ENCODE results near the gene ITPRIPL2. TPM values are rescaled to one million over a fixed set of nuclear protein-coding genes. Genes with fewer than 3 reads are reported as not detected.

ITPRIPL2 gene
- total and polyA plus RNA-seq, 2 of the 13 experiments (the other 11 are each of a cell fraction or from before 2014, with no cell fraction given) = 5.9 to 12.6 TPM

DNA sequence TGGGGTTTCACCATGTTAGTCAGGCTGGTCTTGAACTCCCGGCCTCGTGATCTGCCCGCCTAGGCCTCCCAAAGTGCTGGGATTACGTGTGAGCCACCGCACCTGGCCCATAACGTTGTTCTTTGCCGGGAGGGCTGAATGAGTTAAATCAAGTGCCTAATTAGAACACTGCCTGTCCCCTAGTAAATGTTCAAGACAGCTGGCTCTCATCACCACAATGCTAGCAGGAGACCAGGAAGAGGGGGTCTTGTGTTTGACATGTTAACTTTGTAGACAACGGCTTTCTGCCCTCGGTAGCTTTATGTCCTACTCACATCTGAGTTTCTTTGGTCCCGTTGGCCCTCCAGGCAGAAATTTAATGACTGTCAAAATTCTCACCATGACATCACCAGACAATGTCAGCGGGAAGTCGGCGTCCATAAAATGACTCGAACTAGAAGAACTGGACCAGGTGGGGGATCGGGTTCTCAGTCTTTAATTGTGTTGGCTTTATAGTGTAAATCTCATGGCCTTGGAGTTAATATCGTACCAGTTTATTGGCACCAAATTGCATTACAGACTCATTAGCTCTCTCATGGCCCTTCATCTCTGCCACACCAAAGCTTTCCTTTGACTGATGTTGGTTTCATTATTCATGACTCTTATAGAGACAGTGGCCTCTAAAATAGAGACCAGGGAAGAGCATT lies 11.4 kb upstream of the ITPRIPL2 start:
- 40% methylated on average over 16 of the region's 16 CpGs for WGBS (ENCODE audit: low lambda C conversion rate)
- peaks cover 2 to 16% of the 10 kb centered on the region in 2 experiments; a peak in 4 of 5 replicates for H3K27me3 ChIP-seq (ENCODE audit: control insufficient read depth in 1 of 2, insufficient read depth in 2 of 2, low read length in 2 of 2)
- ATAC-seq (no peak), DNase-seq (ENCODE audit: low spot score) (no peak), FAIRE-seq (no peak)
- no peak overlapping the region for H3K4me3 ChIP-seq (replicated peaks in 1 of 3; ENCODE audit: insufficient read depth in 1 of 3, low read depth in 2 of 3, low read length in 3 of 3)
- no peaks in the 10 kb centered on the region for H4K20me1 ChIP-seq (ENCODE audit: insufficient read depth, low read length)
- POLR2A ChIA-PET = no interaction called here
- CTCF ChIA-PET (ENCODE audit: low intra/inter-chr PET ratio, low total read pairs) = no interaction called here
- H3K36me3 ChIP-seq (replicated peaks in 1 of 2; ENCODE audit: control insufficient read depth in 1 of 2, insufficient read depth in 2 of 2, low read length in 2 of 2) = no peaks in the 10 kb centered on the region
- in situ Hi-C loops (cut with HindIII; ENCODE audit: extremely low pct_ligation_motif_present, low pct_unique_long_range_greater_than_20kb) (no loop called here), intact Hi-C loops (cut with micrococcal nuclease; ENCODE audit: unreplicated experiment) (loop anchor here (10.0 kb wide), 1 partner anchor 1322 kb away; no protein-coding TSS in a partner anchor)
- no peaks in the 10 kb centered on the region for H3K9me3 ChIP-seq (ENCODE audit: low read length)
- no peak overlapping the region for H3K4me2 ChIP-seq (ENCODE audit: low read depth, low read length)
- H3K9ac ChIP-seq (ENCODE audit: insufficient read depth, low read depth, low read length) = no peak overlapping the region
- no peaks in the 10 kb centered on the region for H3K79me2 ChIP-seq (ENCODE audit: insufficient read depth, low read length)
- TF ChIP-seq, protein P1, sequence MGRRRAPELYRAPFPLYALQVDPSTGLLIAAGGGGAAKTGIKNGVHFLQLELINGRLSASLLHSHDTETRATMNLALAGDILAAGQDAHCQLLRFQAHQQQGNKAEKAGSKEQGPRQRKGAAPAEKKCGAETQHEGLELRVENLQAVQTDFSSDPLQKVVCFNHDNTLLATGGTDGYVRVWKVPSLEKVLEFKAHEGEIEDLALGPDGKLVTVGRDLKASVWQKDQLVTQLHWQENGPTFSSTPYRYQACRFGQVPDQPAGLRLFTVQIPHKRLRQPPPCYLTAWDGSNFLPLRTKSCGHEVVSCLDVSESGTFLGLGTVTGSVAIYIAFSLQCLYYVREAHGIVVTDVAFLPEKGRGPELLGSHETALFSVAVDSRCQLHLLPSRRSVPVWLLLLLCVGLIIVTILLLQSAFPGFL (CRISPR knock-in tag; IDR thresholded peaks at IDR 0.05) = no peak
- peak; percentile 71 for TF ChIP-seq CREB1 (IDR thresholded peaks at IDR 0.05)
- TF ChIP-seq CREB1 (CRISPR knock-in tag; IDR thresholded peaks at IDR 0.05) = no peak
- TF ChIP-seq ATF7 (IDR thresholded peaks at IDR 0.05) = peak; percentile 40; the same call in 1 of the 2 replicates
- TF ChIP-seq ATF7 (CRISPR knock-in tag; IDR thresholded peaks at IDR 0.05) = no peak
- H3K4me1 ChIP-seq (ENCODE audit: insufficient read depth, low read length) = peaks cover 29% of the 10 kb centered on the region
- no peak overlapping the region for H2AFZ ChIP-seq (ENCODE audit: low read length)
- BruUV-seq (replicated peaks) = no TSS peak
- H3K27ac ChIP-seq (ENCODE audit: extremely low read length, insufficient read depth, low read length) = no peak overlapping the region

DNA sequence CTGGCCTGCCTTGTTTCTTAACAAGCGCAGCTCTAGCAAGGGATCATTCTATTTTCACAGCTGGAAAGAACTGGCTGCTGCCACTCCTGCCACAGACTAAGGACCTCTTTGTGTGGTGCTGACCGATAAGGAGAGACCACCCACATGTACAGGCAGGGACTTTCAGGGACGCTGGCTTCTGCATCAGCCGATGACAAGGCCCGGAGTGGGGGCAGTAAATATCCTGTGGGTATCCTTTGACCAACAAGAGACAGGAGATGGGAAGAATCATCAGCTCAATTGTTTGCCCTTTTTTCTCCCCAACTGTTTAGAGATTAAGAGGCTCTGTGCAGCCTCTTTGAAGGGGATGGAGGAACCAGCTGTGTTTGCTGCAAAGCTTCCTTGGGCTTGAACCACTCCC lies 9.2 kb upstream of the ITPRIPL2 start:
- in situ Hi-C loops (cut with HindIII; ENCODE audit: extremely low pct_ligation_motif_present, low pct_unique_long_range_greater_than_20kb) = no loop called here
- Histone ChIP-seq H3K4me3 (replicated peaks in 1 of 3; ENCODE audit: insufficient read depth in 1 of 3, low read depth in 2 of 3, low read length in 3 of 3) (no peak overlapping the region), H3K4me1 (ENCODE audit: insufficient read depth, low read length) (peaks cover 52% of the 10 kb centered on the region), H3K79me2 (ENCODE audit: insufficient read depth, low read length) (no peaks in the 10 kb centered on the region), H3K4me2 (ENCODE audit: low read depth, low read length) (no peak overlapping the region), H3K36me3 (replicated peaks in 1 of 2; ENCODE audit: control insufficient read depth in 1 of 2, insufficient read depth in 2 of 2, low read length in 2 of 2) (no peaks in the 10 kb centered on the region), H3K9ac (ENCODE audit: insufficient read depth, low read depth, low read length) (no peak overlapping the region), H4K20me1 (ENCODE audit: insufficient read depth, low read length) (no peaks in the 10 kb centered on the region), H2AFZ (ENCODE audit: low read length) (no peak overlapping the region), H3K27ac (ENCODE audit: extremely low read length, insufficient read depth, low read length) (no peak overlapping the region), H3K9me3 (ENCODE audit: low read length) (no peaks in the 10 kb centered on the region), H3K27me3 (ENCODE audit: control insufficient read depth in 1 of 2, insufficient read depth in 2 of 2, low read length in 2 of 2) (peaks cover 2 to 16% of the 10 kb centered on the region in 2 experiments; a peak in 4 of 5 replicates)
- ATAC-seq (no peak), FAIRE-seq (no peak), DNase-seq (ENCODE audit: low spot score) (no peak)
- POLR2A ChIA-PET = interaction anchor here (1.3 to 12.1 kb wide), 4 partner anchors 9 to 37 kb away, joined by 4 to 239 read pairs (median 6); partner anchors contain the start of genes COQ7 and ITPRIPL2
- intact Hi-C loops (cut with micrococcal nuclease; ENCODE audit: unreplicated experiment) = loop anchor here (10.0 kb wide), 1 partner anchor 1320 kb away; no protein-coding TSS in a partner anchor
- WGBS (ENCODE audit: low lambda C conversion rate) = 23% methylated on average over 5 of the region's 5 CpGs
- no TSS peak for BruUV-seq (replicated peaks)
- CTCF ChIA-PET (ENCODE audit: low intra/inter-chr PET ratio, low total read pairs) = no interaction called here
- TF ChIP-seq CENPT (CRISPR knock-in tag; IDR thresholded peaks at IDR 0.05; ENCODE audit: low read depth) (no peak), ZNF83 (CRISPR knock-in tag; IDR thresholded peaks at IDR 0.05; ENCODE audit: borderline replicate concordance) (0 out of 2 replicates have a peak, but pooled peaks have one; percentile 20), ZNF879 (CRISPR knock-in tag; IDR thresholded peaks at IDR 0.05) (no peak), MTA3 (CRISPR knock-in tag; IDR thresholded peaks at IDR 0.05) (no peak), HNRNPL (IDR thresholded peaks at IDR 0.05; ENCODE audit: low read depth, low read length) (no peak), ZNF790 (CRISPR knock-in tag; IDR thresholded peaks at IDR 0.05; ENCODE audit: borderline replicate concordance) (no peak), KMT2A (CRISPR knock-in tag; IDR thresholded peaks at IDR 0.05) (no peak)
- TF ChIP-seq, protein P2, sequence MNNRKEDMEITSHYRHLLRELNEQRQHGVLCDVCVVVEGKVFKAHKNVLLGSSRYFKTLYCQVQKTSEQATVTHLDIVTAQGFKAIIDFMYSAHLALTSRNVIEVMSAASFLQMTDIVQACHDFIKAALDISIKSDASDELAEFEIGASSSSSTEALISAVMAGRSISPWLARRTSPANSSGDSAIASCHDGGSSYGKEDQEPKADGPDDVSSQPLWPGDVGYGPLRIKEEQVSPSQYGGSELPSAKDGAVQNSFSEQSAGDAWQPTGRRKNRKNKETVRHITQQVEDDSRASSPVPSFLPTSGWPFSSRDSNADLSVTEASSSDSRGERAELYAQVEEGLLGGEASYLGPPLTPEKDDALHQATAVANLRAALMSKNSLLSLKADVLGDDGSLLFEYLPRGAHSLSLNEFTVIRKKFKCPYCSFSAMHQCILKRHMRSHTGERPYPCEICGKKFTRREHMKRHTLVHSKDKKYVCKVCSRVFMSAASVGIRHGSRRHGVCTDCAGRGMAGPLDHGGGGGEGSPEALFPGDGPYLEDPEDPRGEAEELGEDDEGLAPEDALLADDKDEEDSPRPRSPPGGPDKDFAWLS (CRISPR knock-in tag; IDR thresholded peaks at IDR 0.05; ENCODE audit: borderline replicate concordance) = no peak
- TF ChIP-seq, protein P3, sequence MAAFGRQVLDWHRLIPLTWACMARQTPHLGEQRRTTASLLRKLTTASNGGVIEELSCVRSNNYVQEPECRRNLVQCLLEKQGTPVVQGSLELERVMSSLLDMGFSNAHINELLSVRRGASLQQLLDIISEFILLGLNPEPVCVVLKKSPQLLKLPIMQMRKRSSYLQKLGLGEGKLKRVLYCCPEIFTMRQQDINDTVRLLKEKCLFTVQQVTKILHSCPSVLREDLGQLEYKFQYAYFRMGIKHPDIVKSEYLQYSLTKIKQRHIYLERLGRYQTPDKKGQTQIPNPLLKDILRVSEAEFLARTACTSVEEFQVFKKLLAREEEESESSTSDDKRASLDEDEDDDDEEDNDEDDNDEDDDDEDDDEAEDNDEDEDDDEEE (CRISPR knock-in tag; IDR thresholded peaks at IDR 0.05) = 0 out of 2 replicates have a peak, but pooled peaks have one; percentile 29

Data from HepG2 (cell line).